SW480 (cell line): Measurements from ENCODE around the gene ZPBP.
A peak's percentile ranks its signal among the peaks of the same experiment; 100 is the strongest.

Experiments
- DNase-seq: peaks from one replicate; pipeline ENCODE4 v3.0.0-alpha.2; 2016; ENCODE audit warnings: low spot score

Gene ZPBP, protein sequence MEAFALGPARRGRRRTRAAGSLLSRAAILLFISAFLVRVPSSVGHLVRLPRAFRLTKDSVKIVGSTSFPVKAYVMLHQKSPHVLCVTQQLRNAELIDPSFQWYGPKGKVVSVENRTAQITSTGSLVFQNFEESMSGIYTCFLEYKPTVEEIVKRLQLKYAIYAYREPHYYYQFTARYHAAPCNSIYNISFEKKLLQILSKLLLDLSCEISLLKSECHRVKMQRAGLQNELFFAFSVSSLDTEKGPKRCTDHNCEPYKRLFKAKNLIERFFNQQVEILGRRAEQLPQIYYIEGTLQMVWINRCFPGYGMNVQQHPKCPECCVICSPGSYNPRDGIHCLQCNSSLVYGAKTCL

GRCh38 chr7:50092579-50093491 is at the start of gene ZPBP:
Gene ZPBP, minus strand, starts transcription at chr7:50093246. Its CDS starts 52 bp downstream, at chr7:50093194.
- peak; percentile 58 for DNase-seq

DNA sequence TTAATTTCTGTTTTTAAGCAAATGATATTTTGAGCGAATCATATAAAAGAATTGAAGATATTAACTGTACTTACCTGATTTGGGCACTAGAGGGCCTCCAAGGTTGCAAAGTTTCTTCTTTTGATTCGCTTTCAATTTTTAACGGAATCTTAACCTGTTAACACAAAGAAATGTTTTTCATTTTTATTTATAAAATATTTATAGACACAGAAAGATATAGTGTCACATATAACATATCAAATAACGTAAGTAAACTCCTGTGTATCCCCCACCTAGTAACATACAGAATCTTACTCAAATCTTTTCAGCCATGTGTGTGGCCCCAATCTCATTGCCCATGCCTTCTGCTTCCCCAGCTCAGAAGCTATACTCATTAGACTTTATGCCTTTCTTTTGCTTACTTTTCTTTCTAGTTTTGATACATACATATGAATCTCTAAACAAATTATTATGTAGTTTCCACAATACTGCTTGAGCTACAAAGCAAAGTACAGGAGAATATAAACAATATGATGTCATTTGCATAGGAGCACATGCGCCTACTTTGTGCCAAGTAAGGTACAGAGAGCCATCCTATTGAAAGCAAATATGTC is 49.5 kb upstream of the ZPBP start:
- peak; percentile 40 for DNase-seq

DNA sequence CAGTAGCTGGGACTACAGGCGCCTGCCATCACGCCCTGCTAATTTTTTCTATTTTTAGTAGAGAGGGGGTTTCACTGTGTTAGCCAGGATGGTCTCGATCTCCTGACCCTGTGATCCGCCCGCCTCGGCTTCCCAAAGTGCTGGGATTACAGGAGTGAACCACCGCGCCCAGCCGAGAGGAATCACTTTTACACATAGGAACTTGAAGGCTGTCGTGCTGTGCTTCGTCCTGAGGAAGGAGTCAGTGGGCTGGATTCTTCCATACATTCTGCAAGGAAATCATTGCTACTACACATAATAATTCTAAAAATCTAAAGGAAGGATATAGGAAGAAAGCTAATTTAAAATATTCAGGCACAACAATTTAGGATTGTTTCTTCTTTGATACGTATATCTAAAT is 48.8 kb upstream of the ZPBP start:
- DNase-seq = no peak

DNA sequence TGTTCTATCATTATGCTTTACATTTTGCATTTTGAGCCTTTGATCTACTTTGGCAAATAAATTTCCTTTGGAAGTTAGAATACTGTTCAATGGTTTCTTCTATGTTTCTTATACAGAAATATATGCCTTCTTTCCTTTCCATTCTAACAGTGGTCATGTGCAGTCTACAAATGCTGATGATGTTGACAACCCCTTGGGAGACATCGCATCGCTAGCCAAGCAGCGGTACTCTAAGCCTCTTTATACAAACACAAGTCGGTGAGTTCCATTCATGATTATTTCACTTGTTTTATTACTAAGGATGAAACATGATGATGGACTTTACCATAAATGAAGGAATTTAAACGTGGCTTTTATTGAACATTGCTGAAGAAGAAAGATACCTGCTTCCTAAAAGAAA is 48.1 kb upstream of the ZPBP start:
- DNase-seq = no peak

- no peak for DNase-seq
Measured at GRCh38 chr7:50140688-50141087, 47.6 kb upstream of the ZPBP start.

DNA sequence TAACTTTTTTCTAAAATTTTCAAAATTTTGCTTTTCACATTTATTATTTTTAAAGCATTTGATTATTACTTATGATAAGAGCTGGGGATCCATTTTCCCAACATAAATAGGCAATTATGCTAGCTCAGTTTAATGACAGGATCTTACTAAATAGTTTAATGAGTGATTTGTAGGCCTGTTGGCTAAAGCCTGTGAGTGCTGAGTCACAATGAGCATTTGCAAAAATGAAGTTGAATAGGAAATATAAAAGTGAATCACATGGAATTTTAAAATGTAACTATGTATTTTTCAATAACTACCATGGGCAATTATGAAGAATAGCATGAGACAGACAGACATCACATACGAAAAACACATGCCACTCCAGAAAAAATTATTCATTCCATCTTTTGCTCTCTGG is 45.1 kb upstream of the ZPBP start:
- DNase-seq = no peak

DNA sequence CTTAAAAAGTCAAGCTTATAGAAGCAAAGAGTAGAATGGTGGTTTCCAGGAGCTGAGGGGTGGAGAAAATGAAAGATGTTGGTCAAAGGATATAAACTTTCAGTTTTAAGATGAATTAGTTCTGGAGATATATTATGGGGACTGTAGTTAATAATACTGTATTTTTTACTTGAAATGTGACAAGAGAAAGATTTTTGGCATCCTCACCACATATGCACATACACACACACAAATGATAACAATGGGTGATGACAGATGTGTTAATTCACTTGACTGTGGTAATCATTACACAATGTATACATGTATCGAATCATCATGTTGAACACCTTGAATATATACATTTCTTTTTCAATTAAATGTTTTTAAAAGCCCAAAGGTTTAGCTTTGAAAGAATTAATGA is 32.7 kb upstream of the ZPBP start:
- DNase-seq = no peak

DNA sequence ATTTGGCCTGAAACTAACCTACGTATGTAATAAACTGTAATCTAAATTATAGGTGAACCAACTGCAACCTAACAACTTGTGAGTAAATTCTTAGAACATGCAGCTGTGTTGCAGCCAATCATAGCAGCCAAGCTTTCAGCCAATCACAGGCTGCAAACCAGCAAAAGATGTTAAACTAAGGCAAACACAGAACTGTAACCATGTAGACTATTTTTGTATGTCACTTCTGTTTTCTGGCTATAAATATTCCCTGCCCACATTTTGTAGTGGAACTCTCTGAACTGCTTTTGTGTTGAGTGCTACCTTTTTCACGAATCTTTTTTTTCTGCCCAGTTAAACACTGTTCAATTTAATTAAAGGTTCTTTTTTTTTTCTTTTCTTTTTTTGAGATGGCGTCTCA is 28.2 kb upstream of the ZPBP start:
- DNase-seq = no peak

DNA sequence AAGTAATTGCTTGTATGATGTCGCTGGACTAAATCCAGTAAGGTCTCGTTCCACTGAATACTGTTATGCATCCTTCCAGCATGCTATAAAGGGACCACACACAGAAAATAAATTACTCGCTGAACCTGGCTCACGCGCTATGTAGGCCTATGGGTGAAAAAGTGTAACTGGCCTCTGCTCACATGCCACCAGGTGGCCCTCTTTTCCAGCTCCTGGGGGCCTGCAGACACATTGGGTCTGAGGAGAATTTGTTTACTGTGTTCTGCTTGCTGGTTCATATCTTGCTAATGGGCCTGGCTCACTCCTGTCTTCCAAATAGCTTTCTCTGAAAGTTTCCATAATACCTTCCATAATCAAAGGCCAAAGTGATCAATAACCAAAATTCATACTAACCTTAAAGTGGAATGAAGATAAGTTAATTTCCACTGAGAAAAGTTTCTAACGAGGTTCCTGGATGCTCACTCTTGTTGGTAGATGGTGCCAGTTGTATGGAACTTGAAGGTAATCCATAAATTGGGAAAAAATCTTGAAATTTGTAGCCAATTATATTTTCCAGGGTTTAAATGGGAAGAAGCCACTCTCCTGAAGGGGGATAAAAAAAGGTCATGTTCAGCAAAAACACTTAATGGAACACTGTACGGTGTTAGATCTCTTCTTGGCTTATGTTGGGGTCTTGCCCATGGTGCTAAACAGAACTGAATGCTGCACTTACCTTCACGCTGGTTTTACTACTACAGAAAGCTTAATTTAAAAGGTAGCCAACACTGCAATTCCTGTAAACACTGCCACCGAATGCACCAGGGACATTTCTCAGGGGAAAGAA is 27.0 kb upstream of the ZPBP start:
- DNase-seq = peak; percentile 30

- DNase-seq = no peak
Measured at GRCh38 chr7:50112250-50112649, 19.2 kb upstream of the ZPBP start.

DNA sequence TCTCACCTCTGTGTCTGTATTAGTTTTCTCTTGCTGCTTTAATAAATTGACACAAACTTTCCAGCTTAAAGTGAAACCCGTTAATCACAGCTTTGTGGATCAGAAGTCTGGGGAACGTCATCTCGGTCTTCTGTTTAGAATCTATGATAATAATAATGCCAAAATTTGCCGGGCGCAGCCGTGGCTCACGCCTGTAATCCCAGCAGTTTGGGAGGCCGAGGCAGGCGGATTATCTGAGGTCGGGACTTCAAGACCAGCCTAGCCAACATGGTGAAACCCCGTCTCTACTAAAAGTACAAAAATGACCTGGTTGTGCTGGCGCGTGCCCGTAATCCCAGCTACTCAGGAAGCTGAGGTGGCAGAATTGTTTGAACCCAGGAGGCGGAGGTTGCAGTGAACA is 8.8 kb upstream of the ZPBP start:
- DNase-seq = no peak

GRCh38 chr7:50095634-50096033 is 2.6 kb upstream of the ZPBP start:
- DNase-seq = no peak

GRCh38 chr7:50088463-50089129 is 4.5 kb downstream of the ZPBP start:
- no peak for DNase-seq

GRCh38 chr7:50085344-50085743 is 7.7 kb downstream of the ZPBP start:
- no peak for DNase-seq

DNA sequence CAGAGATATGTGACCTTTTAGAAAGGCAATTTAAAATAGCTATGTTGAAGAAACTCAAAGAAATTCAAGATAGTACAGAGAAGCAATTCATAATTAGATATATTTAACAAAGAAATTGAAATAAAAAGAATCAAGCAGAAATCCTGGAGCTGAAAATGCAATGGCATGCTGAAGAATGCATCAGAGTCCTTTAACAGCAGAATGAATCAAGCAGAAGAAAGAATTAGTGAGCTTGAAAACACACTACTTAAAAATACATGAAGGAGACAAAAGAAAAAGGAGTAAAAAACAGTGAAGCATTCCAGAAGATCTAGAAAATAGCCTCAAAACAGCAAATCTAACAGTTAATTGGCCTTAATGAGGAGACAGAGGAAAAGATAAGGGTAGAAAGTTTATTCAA is 20.0 kb downstream of the ZPBP start:
- DNase-seq = no peak

GRCh38 chr7:50069613-50070012 is 23.4 kb downstream of the ZPBP start:
- DNase-seq = no peak

DNA sequence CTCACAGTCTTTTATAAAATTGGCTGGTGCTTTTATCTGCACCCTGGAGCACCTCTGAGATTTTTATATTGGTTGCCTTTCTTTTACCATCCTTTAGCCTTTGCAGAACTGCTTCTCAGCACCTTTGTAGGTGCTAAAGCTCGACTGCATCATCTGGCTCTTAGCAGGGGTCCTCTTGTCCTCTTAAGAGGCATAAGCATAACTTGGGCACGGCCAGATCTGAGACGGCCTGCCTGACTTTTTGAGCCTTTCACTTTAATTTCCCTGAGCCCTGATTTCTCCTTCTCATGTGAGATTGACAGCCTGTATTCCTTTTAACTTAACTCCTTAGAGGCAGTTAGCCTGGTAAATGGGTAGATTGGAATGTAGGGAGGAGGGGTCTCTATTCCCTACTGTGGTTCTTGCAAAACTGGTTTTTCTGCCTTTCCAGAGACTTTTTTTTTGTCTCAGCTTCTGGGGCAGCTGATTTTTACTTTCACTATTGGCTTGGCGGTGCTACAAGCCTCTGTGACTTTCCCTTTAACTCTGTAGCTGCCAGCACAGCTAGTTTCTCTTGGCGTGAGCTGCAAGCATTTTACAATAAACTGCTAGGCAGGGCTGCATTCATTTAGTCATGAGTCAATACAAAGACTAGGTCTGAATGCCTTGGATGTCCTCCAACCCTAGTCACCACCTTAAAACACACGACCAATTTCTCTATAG is 24.0 kb downstream of the ZPBP start:
- peak; percentile 39 for DNase-seq

DNA sequence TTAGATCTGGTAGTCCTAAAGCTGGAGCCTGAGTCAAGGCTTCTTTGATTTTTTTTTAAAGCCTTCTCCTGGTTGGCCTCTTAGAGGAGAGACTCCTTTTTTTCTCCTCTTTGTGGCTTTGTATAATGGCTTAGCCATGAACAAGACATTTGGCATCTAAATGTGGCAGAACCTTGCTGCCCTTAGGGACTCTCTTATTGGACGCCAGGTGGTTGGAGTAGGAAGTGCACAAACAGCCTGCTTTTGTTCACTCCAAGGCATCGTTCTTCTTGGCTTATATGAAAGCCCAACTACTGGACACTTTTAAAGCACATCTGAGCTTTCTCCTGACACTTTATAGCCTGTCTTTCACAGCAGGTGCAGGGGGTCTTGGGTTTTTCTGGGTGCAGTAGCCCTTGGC is 25.0 kb downstream of the ZPBP start:
- peak; percentile 44 for DNase-seq

DNA sequence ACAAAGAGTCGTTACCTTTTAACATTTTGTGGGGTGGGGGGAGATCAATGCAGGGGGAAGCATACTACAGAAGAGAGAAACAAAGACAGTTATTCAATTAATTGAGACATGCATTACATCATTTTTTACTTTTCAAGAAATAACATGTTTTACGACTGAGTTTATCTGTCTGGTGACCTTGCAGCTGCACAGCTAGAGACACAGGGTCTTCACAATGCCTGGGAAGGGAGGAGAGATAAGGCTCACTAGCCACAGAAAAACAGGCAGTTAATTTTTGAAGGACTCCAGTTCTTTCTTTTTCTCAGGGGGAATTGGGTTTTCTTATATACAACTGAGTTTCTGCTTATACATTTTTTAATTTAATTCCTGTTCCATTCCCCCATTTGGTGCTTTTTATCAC is 30.1 kb downstream of the ZPBP start:
- no peak for DNase-seq

- DNase-seq = no peak
Measured at GRCh38 chr7:50056131-50056530, 36.9 kb downstream of the ZPBP start.

DNA sequence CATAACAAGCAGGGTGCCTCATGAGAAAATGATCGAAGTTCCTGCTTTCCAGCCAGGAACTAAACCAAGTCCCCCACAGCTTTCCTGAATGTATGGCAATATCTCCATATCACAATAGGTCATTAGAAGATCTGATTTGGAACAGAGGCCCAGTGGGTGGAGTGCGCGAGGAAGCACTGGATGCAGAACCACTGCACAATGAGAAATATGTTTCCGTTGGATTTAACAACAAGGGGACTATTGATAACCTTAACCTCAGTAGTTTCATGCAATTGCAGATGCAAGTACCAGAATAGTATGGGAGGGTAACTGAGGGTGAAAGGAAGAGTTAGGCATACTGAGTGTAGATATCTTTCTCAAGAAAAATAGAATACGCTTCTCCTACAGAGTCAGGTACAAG is 45.3 kb downstream of the ZPBP start:
- DNase-seq = no peak
